ENCODE measurements around the gene EED. TPM values are rescaled to one million over a fixed set of nuclear protein-coding genes. Genes with fewer than 3 reads are reported as not detected.

EED gene, protein sequence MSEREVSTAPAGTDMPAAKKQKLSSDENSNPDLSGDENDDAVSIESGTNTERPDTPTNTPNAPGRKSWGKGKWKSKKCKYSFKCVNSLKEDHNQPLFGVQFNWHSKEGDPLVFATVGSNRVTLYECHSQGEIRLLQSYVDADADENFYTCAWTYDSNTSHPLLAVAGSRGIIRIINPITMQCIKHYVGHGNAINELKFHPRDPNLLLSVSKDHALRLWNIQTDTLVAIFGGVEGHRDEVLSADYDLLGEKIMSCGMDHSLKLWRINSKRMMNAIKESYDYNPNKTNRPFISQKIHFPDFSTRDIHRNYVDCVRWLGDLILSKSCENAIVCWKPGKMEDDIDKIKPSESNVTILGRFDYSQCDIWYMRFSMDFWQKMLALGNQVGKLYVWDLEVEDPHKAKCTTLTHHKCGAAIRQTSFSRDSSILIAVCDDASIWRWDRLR
- 20.9 and 22.9 TPM in 2 replicates for total RNA-seq (2022)
- percentile 85 among the genes with signal in this experiment for Bru-seq, nascent RNA
- percentile 74 among the genes with signal in this experiment for BruChase-seq, experiment 1, labeled RNA remaining after a 6-hour chase
- BruChase-seq, experiment 2, labeled RNA remaining after a 2-hour chase, result percentile 86 among the genes with signal in this experiment
- long read RNA-seq, transcript EED-201 (12 exons, 2,223 nt), result major isoform, 22 of 34 reads
- long read RNA-seq, partial matches to known transcripts, result 0 of 34 reads
- long read RNA-seq, other reads (novel, unspliced or antisense), result 6 of 34 reads

DNA sequence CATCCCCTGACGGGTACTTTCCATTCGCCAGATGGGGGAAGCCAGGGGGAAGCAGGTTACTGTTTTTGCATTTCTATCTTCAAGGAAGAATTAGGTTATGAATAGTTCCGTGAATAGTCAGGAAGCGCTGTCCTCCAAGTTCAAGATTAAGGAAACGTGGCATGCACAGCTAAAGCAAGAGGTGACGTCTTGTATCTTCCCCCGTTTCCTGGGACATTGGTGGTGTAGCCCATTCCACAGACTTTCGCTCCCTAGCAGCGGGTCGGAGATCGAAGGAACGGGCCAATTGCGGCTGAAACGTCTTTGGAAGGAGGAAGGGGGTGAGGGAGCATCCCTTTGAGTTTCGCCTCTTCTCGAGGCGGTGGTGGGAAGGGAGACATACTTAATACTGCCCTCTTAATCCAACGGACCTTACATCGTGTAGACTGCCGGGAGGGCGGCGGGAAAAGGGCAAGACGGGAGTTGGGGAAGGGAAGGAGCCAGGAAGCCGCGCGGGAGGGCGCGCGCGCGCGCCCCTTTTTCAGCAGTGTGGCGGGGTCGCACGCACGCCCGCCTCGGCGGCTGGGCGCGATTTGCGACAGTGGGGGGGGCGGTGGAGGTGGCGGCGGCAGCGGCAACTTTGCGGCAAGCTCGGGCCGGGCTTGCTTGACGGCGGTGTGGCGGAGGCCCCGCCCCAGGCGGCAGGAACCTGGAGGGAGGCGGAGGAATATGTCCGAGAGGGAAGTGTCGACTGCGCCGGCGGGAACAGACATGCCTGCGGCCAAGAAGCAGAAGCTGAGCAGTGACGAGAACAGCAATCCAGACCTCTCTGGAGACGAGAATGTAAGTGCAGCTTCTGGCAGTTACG lies at the start of gene EED:
EED (plus strand) TSS at position 232 of the 847 bp plus-strand sequence; CDS start at position 709, 477 bp downstream.
- CTCF ChIA-PET, result interaction anchor here (0.6 to 0.7 kb wide), 2 partner anchors 27 to 46 kb away, joined by 3 read pairs; no protein-coding TSS in a partner anchor
- H3K36me3 Mint-ChIP-seq (ENCODE audit: insufficient read depth, unreplicated experiment), result no peaks in the 10 kb centered on the region
- H3K27ac Mint-ChIP-seq (ENCODE audit: low read depth, unreplicated experiment), result no peak within 1 kb of the TSS
- H3K4me3 Mint-ChIP-seq (ENCODE audit: unreplicated experiment), result no peak within 1 kb of the TSS
- BruUV-seq (replicated peaks), result no TSS peak
- peak; percentile 91 for DNase-seq (ENCODE audit: unreplicated experiment)
- no peaks in the 10 kb centered on the region for H3K27me3 Mint-ChIP-seq (ENCODE audit: insufficient read depth, unreplicated experiment)
- intact Hi-C loops (cut with micrococcal nuclease), result loop anchor here (1.0 kb wide), 1 partner anchor 616 kb away; the partner anchor contains the start of gene TMEM126B
- POLR2A ChIA-PET, result interaction anchor here (0.6 to 3.9 kb wide), 24 partner anchors 9 to 1462 kb away, joined by 3 to 40 read pairs (median 4); partner anchors contain the start of genes PICALM and TMEM126B
- TF ChIP-seq, protein P1, sequence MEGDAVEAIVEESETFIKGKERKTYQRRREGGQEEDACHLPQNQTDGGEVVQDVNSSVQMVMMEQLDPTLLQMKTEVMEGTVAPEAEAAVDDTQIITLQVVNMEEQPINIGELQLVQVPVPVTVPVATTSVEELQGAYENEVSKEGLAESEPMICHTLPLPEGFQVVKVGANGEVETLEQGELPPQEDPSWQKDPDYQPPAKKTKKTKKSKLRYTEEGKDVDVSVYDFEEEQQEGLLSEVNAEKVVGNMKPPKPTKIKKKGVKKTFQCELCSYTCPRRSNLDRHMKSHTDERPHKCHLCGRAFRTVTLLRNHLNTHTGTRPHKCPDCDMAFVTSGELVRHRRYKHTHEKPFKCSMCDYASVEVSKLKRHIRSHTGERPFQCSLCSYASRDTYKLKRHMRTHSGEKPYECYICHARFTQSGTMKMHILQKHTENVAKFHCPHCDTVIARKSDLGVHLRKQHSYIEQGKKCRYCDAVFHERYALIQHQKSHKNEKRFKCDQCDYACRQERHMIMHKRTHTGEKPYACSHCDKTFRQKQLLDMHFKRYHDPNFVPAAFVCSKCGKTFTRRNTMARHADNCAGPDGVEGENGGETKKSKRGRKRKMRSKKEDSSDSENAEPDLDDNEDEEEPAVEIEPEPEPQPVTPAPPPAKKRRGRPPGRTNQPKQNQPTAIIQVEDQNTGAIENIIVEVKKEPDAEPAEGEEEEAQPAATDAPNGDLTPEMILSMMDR (IDR thresholded peaks at IDR 0.05; ENCODE audit: unreplicated experiment), result no peak
- H3K4me1 Mint-ChIP-seq (ENCODE audit: insufficient read depth, unreplicated experiment), result peaks cover 30% of the 10 kb centered on the region
- H3K9me3 Mint-ChIP-seq (ENCODE audit: unreplicated experiment), result no peaks in the 10 kb centered on the region

DNA sequence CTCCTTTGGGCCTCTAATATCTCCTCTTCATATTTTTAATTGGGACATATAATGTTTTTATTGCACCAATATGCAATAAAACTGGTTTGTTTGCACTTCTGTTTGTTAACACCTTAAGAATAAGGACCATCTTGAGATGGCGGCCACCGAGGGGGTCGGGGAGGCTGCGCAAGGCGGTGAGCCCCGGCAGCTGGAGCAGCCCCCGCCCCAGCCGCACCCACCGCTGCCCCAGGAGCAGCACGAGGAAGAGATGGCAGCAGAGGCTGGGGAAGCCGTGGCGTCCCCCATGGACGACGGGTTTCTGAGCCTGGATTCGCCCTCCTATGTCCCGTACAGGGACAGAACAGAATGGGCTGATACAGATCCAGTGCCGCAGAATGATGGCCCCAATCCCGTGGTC lies 49.6 kb upstream of the EED start:
- Mint-ChIP-seq H3K27ac (ENCODE audit: low read depth, unreplicated experiment) (no peak overlapping the region), H3K4me3 (ENCODE audit: unreplicated experiment) (no peak overlapping the region), H3K9me3 (ENCODE audit: unreplicated experiment) (no peaks in the 10 kb centered on the region), H3K4me1 (ENCODE audit: insufficient read depth, unreplicated experiment) (peaks cover 15% of the 10 kb centered on the region), H3K36me3 (ENCODE audit: insufficient read depth, unreplicated experiment) (no peaks in the 10 kb centered on the region), H3K27me3 (ENCODE audit: insufficient read depth, unreplicated experiment) (no peaks in the 10 kb centered on the region)
- TF ChIP-seq, protein P1 (IDR thresholded peaks at IDR 0.05; ENCODE audit: unreplicated experiment), result no peak
- CTCF ChIA-PET, result interaction anchor here (0.6 to 3.6 kb wide), 13 partner anchors 11 to 340 kb away, joined by 3 to 55 read pairs (median 5); partner anchors contain the start of gene PICALM
- no TSS peak for BruUV-seq (replicated peaks)
- POLR2A ChIA-PET, result interaction anchor here (2.2 kb wide), 1 partner anchor 127 kb away, joined by 10 read pairs; the partner anchor contains the start of gene PICALM
- intact Hi-C loops (cut with micrococcal nuclease), result no loop called here
- no peak for DNase-seq (ENCODE audit: unreplicated experiment)

DNA sequence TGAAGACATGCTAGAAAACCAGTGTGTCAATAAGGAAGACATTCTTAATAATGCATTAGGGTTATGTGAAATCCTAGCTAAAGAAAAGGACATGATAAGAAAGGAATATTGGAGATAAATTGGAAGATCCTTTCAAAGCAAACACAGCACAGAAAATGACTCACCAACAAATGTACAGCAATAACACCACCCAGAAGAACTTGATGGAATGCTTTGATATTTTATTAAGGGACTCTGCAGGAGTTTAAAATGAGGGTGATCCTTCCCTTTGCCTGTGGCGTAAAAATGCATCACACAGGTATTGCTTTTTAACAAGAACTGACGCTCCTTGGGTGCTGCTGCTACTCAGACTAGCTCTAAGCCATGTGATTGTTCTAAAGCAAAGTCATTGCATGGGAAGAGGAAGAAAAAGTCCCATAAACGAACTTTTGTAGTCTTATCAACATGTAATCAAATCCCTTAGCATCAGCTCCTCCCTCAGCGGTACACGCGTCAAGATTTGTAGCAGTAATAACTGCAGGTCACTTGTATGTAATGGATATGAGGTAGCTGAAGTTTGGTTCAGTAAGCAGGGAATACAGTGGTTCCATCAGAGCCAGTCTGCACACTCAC lies 48.4 kb upstream of the EED start:
- peaks cover 15% of the 10 kb centered on the region for H3K4me1 Mint-ChIP-seq (ENCODE audit: insufficient read depth, unreplicated experiment)
- no peak overlapping the region for H3K27ac Mint-ChIP-seq (ENCODE audit: low read depth, unreplicated experiment)
- TF ChIP-seq, protein P1 (IDR thresholded peaks at IDR 0.05; ENCODE audit: unreplicated experiment), result no peak
- DNase-seq (ENCODE audit: unreplicated experiment), result no peak
- H3K27me3 Mint-ChIP-seq (ENCODE audit: insufficient read depth, unreplicated experiment), result no peaks in the 10 kb centered on the region
- no TSS peak for BruUV-seq (replicated peaks)
- ChIA-PET POLR2A (interaction anchor here (0.6 to 2.2 kb wide), 6 partner anchors 10 to 604 kb away, joined by 3 to 10 read pairs (median 4); partner anchors contain the start of gene PICALM), CTCF (interaction anchor here (0.6 to 1.5 kb wide), 7 partner anchors 12 to 1083 kb away, joined by 3 to 8 read pairs (median 3); no protein-coding TSS in a partner anchor)
- H3K9me3 Mint-ChIP-seq (ENCODE audit: unreplicated experiment), result no peaks in the 10 kb centered on the region
- no peaks in the 10 kb centered on the region for H3K36me3 Mint-ChIP-seq (ENCODE audit: insufficient read depth, unreplicated experiment)
- intact Hi-C loops (cut with micrococcal nuclease), result no loop called here
- no peak overlapping the region for H3K4me3 Mint-ChIP-seq (ENCODE audit: unreplicated experiment)
